Measurements from ENCODE around the gene PRSS38.

The PRSS38 gene

GRCh38 chr1:227885135-227885647 lies 69.7 kb downstream of the PRSS38 start:
- no peak for DNase-seq (ENCODE audit: low spot score)

GRCh38 chr1:227885648-227886502 lies 70.4 kb downstream of the PRSS38 start:
- DNase-seq (ENCODE audit: low spot score): no peak

- DNase-seq (ENCODE audit: low spot score): no peak
These were observed 71.1 kb downstream of the PRSS38 start for GRCh38 chr1:227886503-227886961.

GRCh38 chr1:227886993-227887696 lies 71.7 kb downstream of the PRSS38 start:
- DNase-seq (ENCODE audit: low spot score): peak; percentile 65

- DNase-seq (ENCODE audit: low spot score): peak; percentile 82
These were observed 72.4 kb downstream of the PRSS38 start for GRCh38 chr1:227887697-227888403.

GRCh38 chr1:227888404-227889046 lies 73.0 kb downstream of the PRSS38 start:
- no peak for DNase-seq (ENCODE audit: low spot score)

GRCh38 chr1:227889047-227889862 lies 73.8 kb downstream of the PRSS38 start:
- DNase-seq (ENCODE audit: low spot score): no peak

- no peak for DNase-seq (ENCODE audit: low spot score)
These were observed 74.5 kb downstream of the PRSS38 start for GRCh38 chr1:227889863-227890405.

- no peak for DNase-seq (ENCODE audit: low spot score)
These were observed 75.2 kb downstream of the PRSS38 start for GRCh38 chr1:227890451-227891222.

GRCh38 chr1:227891223-227891954 lies 75.9 kb downstream of the PRSS38 start:
- no peak for DNase-seq (ENCODE audit: low spot score)

- no peak for DNase-seq (ENCODE audit: low spot score)
These were observed 76.5 kb downstream of the PRSS38 start for GRCh38 chr1:227891955-227892488.

- DNase-seq (ENCODE audit: low spot score): no peak
These were observed 77.2 kb downstream of the PRSS38 start for GRCh38 chr1:227892489-227893299.

GRCh38 chr1:227893300-227893948 lies 77.9 kb downstream of the PRSS38 start:
- no peak for DNase-seq (ENCODE audit: low spot score)

- no peak for DNase-seq (ENCODE audit: low spot score)
These were observed 78.7 kb downstream of the PRSS38 start for GRCh38 chr1:227893949-227894721.

GRCh38 chr1:227894831-227895451 lies 79.5 kb downstream of the PRSS38 start:
- DNase-seq (ENCODE audit: low spot score): no peak
